H1 (cell line): ENCODE measurements around the gene UGGT1. TPM values are rescaled to one million over a fixed set of nuclear protein-coding genes. Genes with fewer than 3 reads are reported as not detected.

Source experiments
- CTCF ChIA-PET: fragments of 300-600 bp; sonication (Branson Sonifier 250); formaldehyde crosslinking; loops from one replicate; lab custom pipeline; 2021; ENCODE audit not compliant: partially characterized antibody; lab: Charles Lee
- POLR2A ChIA-PET: fragments of 300-600 bp; sonication (Branson Sonifier 250); formaldehyde crosslinking; loops from one replicate; lab custom pipeline; 2021; ENCODE audit warnings: inconsistent platforms; ENCODE audit not compliant: partially characterized antibody; lab: Charles Lee
- DNase-seq, 2 experiments: peaks; one replicate each; pipeline versions ENCODE4 v3.0.0 to v3.0.0-alpha.2; 2010 to 2022; ENCODE audit warnings: low spot score in 2 of 2, low read depth in 1 of 2, mixed read lengths in 1 of 2
- FAIRE-seq: peaks from 2 replicates; lab custom pipeline; 2011; peaks lifted over from hg19 to GRCh38; lab: Jason Lieb, UNC
- H2AFZ ChIP-seq: 2 replicates; pipeline ENCODE4 v1.8.1; 2012; ENCODE audit warnings: low read length, inconsistent platforms
- H2AK5ac ChIP-seq: 2 replicates; pipeline ENCODE4 v1.6.1; 2013; ENCODE audit warnings: low read depth, low read length
- H2BK120ac ChIP-seq: replicated peaks from 2 replicates; pipeline ENCODE3; 2013; ENCODE audit warnings: low read depth, low read length, inconsistent platforms
- H2BK12ac ChIP-seq: 2 replicates; pipeline ENCODE4 v1.6.1; 2013; ENCODE audit warnings: low read depth, low read length
- H2BK15ac ChIP-seq: 2 replicates; pipeline ENCODE4 v1.6.1; 2013; ENCODE audit warnings: low read length
- H2BK20ac ChIP-seq: 2 replicates; pipeline ENCODE4 v1.6.1; 2013; ENCODE audit warnings: low read length
- H2BK5ac ChIP-seq: 2 replicates; pipeline ENCODE4 v1.6.1; 2013; ENCODE audit warnings: low read depth, low read length
- H3K14ac ChIP-seq: 2 replicates; pipeline ENCODE4 v1.6.1; 2013; ENCODE audit warnings: inconsistent platforms; ENCODE audit not compliant: insufficient read length
- H3K18ac ChIP-seq: 2 replicates; pipeline ENCODE4 v1.6.1; 2013; ENCODE audit warnings: low read length; ENCODE audit errors: extremely low read depth
- H3K23ac ChIP-seq: 2 replicates; pipeline ENCODE4 v1.6.1; 2013; ENCODE audit warnings: inconsistent platforms; ENCODE audit not compliant: insufficient read length
- H3K23me2 ChIP-seq: 2 replicates; pipeline ENCODE4 v1.6.1; 2013; ENCODE audit warnings: low read depth, low read length
- H3K27ac ChIP-seq: 2 replicates; pipeline ENCODE4 v1.6.1; 2011; ENCODE audit warnings: low read depth, low read length, inconsistent platforms
- H3K27me3 ChIP-seq, 4 experiments: replicated peaks in 1 of 4; 1 replicate in 1 of 4; 2 replicates in 3 of 4; pipeline versions ENCODE4 v1.6.1 to v1.8.1; 2011 to 2013; ENCODE audit warnings: low read length in 3 of 4, mild to moderate bottlenecking in 3 of 4, inconsistent platforms in 2 of 4, mixed read lengths in 2 of 4, moderate library complexity in 1 of 4; ENCODE audit not compliant: control insufficient read depth in 3 of 4, insufficient read depth in 3 of 4; ENCODE audit errors: extremely low read depth in 1 of 4
- H3K36me3 ChIP-seq, 4 experiments: 2 replicates each; pipeline versions ENCODE4 v1.6.1 to v1.8.1; 2011 to 2013; ENCODE audit warnings: mild to moderate bottlenecking in 4 of 4, low read length in 3 of 4, moderate library complexity in 2 of 4, control low read depth in 1 of 4, inconsistent platforms in 1 of 4; ENCODE audit not compliant: insufficient read depth in 4 of 4, control insufficient read depth in 2 of 4
- H3K4ac ChIP-seq: replicated peaks from 2 replicates; pipeline ENCODE3; 2013; ENCODE audit warnings: low read length, low read depth, mixed read lengths, inconsistent platforms; ENCODE audit not compliant: insufficient read length
- H3K4me1 ChIP-seq, 4 experiments: replicated peaks in 1 of 4; 1 replicate in 1 of 4; 2 replicates in 3 of 4; pipeline versions ENCODE4 v1.6.1 to v1.8.1; 2011 to 2013; ENCODE audit warnings: low read length in 3 of 4, inconsistent platforms in 2 of 4, mixed read lengths in 1 of 4; ENCODE audit not compliant: insufficient read depth in 4 of 4, control insufficient read depth in 3 of 4
- H3K4me2 ChIP-seq, 2 experiments: 2 replicates each; pipeline versions ENCODE4 v1.6.1 to v1.8.1; 2011 to 2013; ENCODE audit warnings: low read depth in 2 of 2, low read length in 2 of 2, control low read depth in 1 of 2, inconsistent platforms in 1 of 2, mild to moderate bottlenecking in 1 of 2; ENCODE audit not compliant: insufficient read depth in 1 of 2
- H3K4me3 ChIP-seq, 4 experiments: fragments of 200-600, 300-600 bp in 1 of 4; sonication (generic), shearing (Covaris generic), sonication (Bioruptor Twin) in 1 of 4; 2 replicates each; pipeline versions ENCODE4 v1.5.1 to v1.8.1; 2011 to 2016; ENCODE audit warnings: low read length in 4 of 4, low read depth in 3 of 4, control low read depth in 2 of 4, inconsistent platforms in 2 of 4, mild to moderate bottlenecking in 2 of 4, mixed read lengths in 1 of 4, moderate library complexity in 1 of 4; ENCODE audit not compliant: insufficient read depth in 2 of 4; ENCODE audit errors: extremely low read depth in 1 of 4
- H3K56ac ChIP-seq: replicated peaks from 2 replicates; pipeline ENCODE3; 2013; ENCODE audit warnings: low read depth, mild to moderate bottlenecking, mixed read lengths, low read length, inconsistent platforms; ENCODE audit not compliant: insufficient read length
- H3K79me1 ChIP-seq: 2 replicates; pipeline ENCODE4 v1.6.1; 2013; ENCODE audit warnings: low read depth, low read length, control low read depth
- H3K79me2 ChIP-seq, 2 experiments: 2 replicates each; pipeline versions ENCODE4 v1.6.1 to v1.8.1; 2012 to 2013; ENCODE audit warnings: low read length in 2 of 2, mild to moderate bottlenecking in 2 of 2, inconsistent platforms in 1 of 2; ENCODE audit not compliant: insufficient read depth in 2 of 2, control insufficient read depth in 1 of 2
- H3K9ac ChIP-seq, 4 experiments: replicated peaks in 1 of 4; 1 replicate in 1 of 4; 2 replicates in 3 of 4; pipeline versions ENCODE4 v1.6.1 to v1.8.1; 2011 to 2013; ENCODE audit warnings: low read depth in 3 of 4, low read length in 3 of 4, control low read depth in 2 of 4, mild to moderate bottlenecking in 2 of 4, moderate library complexity in 2 of 4, inconsistent platforms in 1 of 4; ENCODE audit errors: extremely low read depth in 1 of 4
- H3K9me3 ChIP-seq, 2 experiments: 2 replicates each; pipeline versions ENCODE4 v1.6.1 to v1.8.1; 2012 to 2013; ENCODE audit warnings: mild to moderate bottlenecking in 2 of 2, moderate library complexity in 2 of 2, control low read depth in 1 of 2, inconsistent platforms in 1 of 2, low read depth in 1 of 2, low read length in 1 of 2, mixed read lengths in 1 of 2; ENCODE audit not compliant: insufficient read depth in 2 of 2
- H4K20me1 ChIP-seq, 2 experiments: replicated peaks in 1 of 2; 2 replicates each; pipeline versions ENCODE3 to v1.8.1; 2011 to 2013; ENCODE audit warnings: inconsistent platforms in 2 of 2, low read length in 2 of 2, mild to moderate bottlenecking in 1 of 2; ENCODE audit not compliant: insufficient read depth in 2 of 2, control insufficient read depth in 1 of 2
- H4K5ac ChIP-seq: 2 replicates; pipeline ENCODE4 v1.6.1; 2013; ENCODE audit warnings: low read length, low read depth, mixed read lengths, inconsistent platforms; ENCODE audit not compliant: insufficient read length
- H4K8ac ChIP-seq: 2 replicates; pipeline ENCODE4 v1.8.0; 2013; ENCODE audit warnings: mild to moderate bottlenecking, moderate library complexity, low read length, inconsistent platforms; ENCODE audit not compliant: insufficient read depth; ENCODE audit errors: extremely low read depth
- H4K91ac ChIP-seq: replicated peaks from 2 replicates; pipeline ENCODE3; 2013; ENCODE audit warnings: low read length, mixed read lengths, inconsistent platforms; ENCODE audit not compliant: insufficient read length
- BACH1 ChIP-seq: IDR thresholded peaks from 2 replicates; pipeline ENCODE4 v1.6.1; 2012; ENCODE audit warnings: low read length, improper control_type of control experiment
- CBX5 ChIP-seq: fragments of 300-800, 300-1000 bp; sonication (generic); IDR thresholded peaks from 2 replicates; pipeline ENCODE4 v1.7.1; 2016; ENCODE audit warnings: antibody characterized with exemption, low read length, low read depth
- CBX8 ChIP-seq: fragments of 300-800, 300-1000 bp; sonication (generic); IDR thresholded peaks from 2 replicates; pipeline ENCODE4 v1.7.1; 2016; ENCODE audit warnings: low read depth, low read length, borderline replicate concordance
- CREB1 ChIP-seq: IDR thresholded peaks from 2 replicates; pipeline ENCODE4 v1.6.1; 2012; ENCODE audit warnings: inconsistent platforms
- CTBP2 ChIP-seq: IDR thresholded peaks from 2 replicates; pipeline ENCODE4 v1.7.0; 2011; ENCODE audit warnings: borderline replicate concordance, mild to moderate bottlenecking, moderate library complexity, mixed read lengths, low read length; ENCODE audit not compliant: insufficient read depth, insufficient read length
- EZH2 ChIP-seq: fragments of 200-600 bp; sonication (generic); IDR thresholded peaks from 2 replicates; pipeline ENCODE4 v1.7.1; 2012; ENCODE audit warnings: low read depth, mild to moderate bottlenecking, moderate library complexity, low read length, inconsistent platforms; ENCODE audit not compliant: severe bottlenecking
- JUN ChIP-seq: IDR thresholded peaks from 2 replicates; pipeline ENCODE4 v1.6.1; 2011; ENCODE audit warnings: low read depth, mild to moderate bottlenecking, improper control_type of control experiment, low read length
- NRF1 ChIP-seq: IDR thresholded peaks from 2 replicates; pipeline ENCODE4 v1.6.1; 2011; ENCODE audit warnings: mild to moderate bottlenecking, low read depth, low read length, improper control_type of control experiment
- POLR2AphosphoS5 ChIP-seq: IDR thresholded peaks from 2 replicates; pipeline ENCODE4 v1.6.1; 2011; ENCODE audit warnings: low read depth, low read length
- RFX5 ChIP-seq: IDR thresholded peaks from 2 replicates; pipeline ENCODE4 v1.6.1; 2011; ENCODE audit warnings: low read depth, low read length, improper control_type of control experiment, borderline replicate concordance
- SIN3A ChIP-seq, 2 experiments: IDR thresholded peaks in 1 of 2; conservative IDR thresholded peaks in 1 of 2; 2 replicates each; pipeline ENCODE4 v1.6.1; 2011 to 2012; ENCODE audit warnings: low read length in 2 of 2, improper control_type of control experiment in 1 of 2, low read depth in 1 of 2, mild to moderate bottlenecking in 1 of 2
- YY1 ChIP-seq: IDR thresholded peaks from 2 replicates; pipeline ENCODE4 v1.6.1; 2011; ENCODE audit warnings: low read depth, mild to moderate bottlenecking, low read length
- WGBS, 2 experiments: shearing (Covaris generic) in 1 of 2; methylation state at CpG; one replicate each; pipeline versions ENCODE4 v1.1.6 to v1.1.7; 2013 to 2015; ENCODE audit warnings: low lambda C conversion rate in 2 of 2, mixed read lengths in 2 of 2, inconsistent platforms in 1 of 2, low coverage in 1 of 2, missing lambda C conversion rate in 1 of 2; ENCODE audit not compliant: insufficient replicate concordance in 2 of 2, insufficient coverage in 1 of 2, insufficient read length in 1 of 2; ENCODE audit errors: extremely low coverage in 1 of 2, missing lambda C conversion rate in 1 of 2; 5-methylcytosine and 5-hydroxymethylcytosine counted together
- polyA plus RNA-seq, 7 experiments: library from polyadenylated mRNA; depleted of rRNA in 3 of 7; stranded (reverse) in 5 of 7; unstranded in 2 of 7; fragments of >200 nt in 5 of 7; fragments of 200-250 nt in 2 of 7; gene quantifications; 1 replicate in 5 of 7; 2 replicates in 1 of 7; 4 replicates in 1 of 7; pipeline versions ENCODE4 v1.2.1 to v1.2.3, GENCODE V29; 2011 to 2013; ENCODE audit warnings: missing spikeins in 2 of 7, mixed read lengths in 2 of 7
- total RNA-seq: library from RNA; stranded (reverse); fragmentation: NEBNext Ultra II Directional; extraction: Animal tissue kit (Norgen Biotek cat#: 25700); gene quantifications from 2 replicates; pipeline ENCODE4 v1.2.1, GENCODE V29; 2021
- TF ChIP-seq, protein P1 (sequence below): IDR thresholded peaks from 2 replicates; pipeline ENCODE4 v1.6.1; 2012; ENCODE audit warnings: low read length, inconsistent platforms

Gene UGGT1
- total and polyA plus RNA-seq, 2 of the 8 experiments (the other 6 are each of a cell fraction or from before 2014, with no cell fraction given), result 14.9 to 57.3 TPM

GRCh38 chr2:128202791-128203190 is 111.8 kb downstream of the UGGT1 start:
- no peak overlapping the region for H3K4me2 ChIP-seq
- peaks cover 0 to 5% of the 10 kb centered on the region in 2 experiments; a peak in 1 of 4 replicates for H3K9me3 ChIP-seq
- H2BK120ac ChIP-seq, result no peak overlapping the region
- ChIA-PET CTCF (interaction anchor here (1.2 to 1.9 kb wide), 2 partner anchors 30 to 106 kb away, joined by 3 to 6 read pairs; no protein-coding TSS in a partner anchor), POLR2A (no interaction called here)
- no peak overlapping the region for H3K4ac ChIP-seq
- H4K5ac ChIP-seq, result no peak overlapping the region
- no peaks in the 10 kb centered on the region for H3K4me1 ChIP-seq
- H2AFZ ChIP-seq, result no peak overlapping the region
- no peak overlapping the region for H3K18ac ChIP-seq
- FAIRE-seq (no peak), DNase-seq (no peak)
- no peak overlapping the region for H4K8ac ChIP-seq
- H3K9ac ChIP-seq, result no peak overlapping the region
- no peak overlapping the region for H2BK15ac ChIP-seq
- H3K14ac ChIP-seq, result no peak overlapping the region
- H3K23ac ChIP-seq, result no peak overlapping the region
- no peak overlapping the region for H4K91ac ChIP-seq
- no peaks in the 10 kb centered on the region for H3K23me2 ChIP-seq
- H2BK20ac ChIP-seq, result no peak overlapping the region
- no peak overlapping the region for H3K56ac ChIP-seq
- H2BK5ac ChIP-seq, result no peak overlapping the region
- H3K27me3 ChIP-seq, result no peaks in the 10 kb centered on the region
- H2AK5ac ChIP-seq, result no peak overlapping the region
- H4K20me1 ChIP-seq, result no peaks in the 10 kb centered on the region
- H3K79me2 ChIP-seq, result no peaks in the 10 kb centered on the region
- H3K79me1 ChIP-seq, result no peaks in the 10 kb centered on the region
- 88% methylated on average over 1 of the region's 1 CpG; no CpG with 5 or more reads in 1 of the 2 experiments for WGBS, 2 experiments
- no peak overlapping the region for H3K4me3 ChIP-seq
- no peak overlapping the region for H3K27ac ChIP-seq
- H2BK12ac ChIP-seq, result no peak overlapping the region
- no peaks in the 10 kb centered on the region for H3K36me3 ChIP-seq
- no peak for TF ChIP-seq NRF1
- no peak for TF ChIP-seq EZH2
- no peak for TF ChIP-seq CBX5
- no peak for TF ChIP-seq YY1
- TF ChIP-seq SIN3A (conservative IDR thresholded peaks at IDR 0.05 in 1 of 2, IDR thresholded peaks at IDR 0.05 in 1 of 2; ENCODE audit: low read depth in 1 of 2, low read length in 2 of 2), result no peak
- TF ChIP-seq, protein P1, sequence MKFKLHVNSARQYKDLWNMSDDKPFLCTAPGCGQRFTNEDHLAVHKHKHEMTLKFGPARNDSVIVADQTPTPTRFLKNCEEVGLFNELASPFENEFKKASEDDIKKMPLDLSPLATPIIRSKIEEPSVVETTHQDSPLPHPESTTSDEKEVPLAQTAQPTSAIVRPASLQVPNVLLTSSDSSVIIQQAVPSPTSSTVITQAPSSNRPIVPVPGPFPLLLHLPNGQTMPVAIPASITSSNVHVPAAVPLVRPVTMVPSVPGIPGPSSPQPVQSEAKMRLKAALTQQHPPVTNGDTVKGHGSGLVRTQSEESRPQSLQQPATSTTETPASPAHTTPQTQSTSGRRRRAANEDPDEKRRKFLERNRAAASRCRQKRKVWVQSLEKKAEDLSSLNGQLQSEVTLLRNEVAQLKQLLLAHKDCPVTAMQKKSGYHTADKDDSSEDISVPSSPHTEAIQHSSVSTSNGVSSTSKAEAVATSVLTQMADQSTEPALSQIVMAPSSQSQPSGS, result no peak
- TF ChIP-seq CBX8, result no peak
- no peak for TF ChIP-seq BACH1
- no peak for TF ChIP-seq CREB1
- no peak for TF ChIP-seq JUN
- TF ChIP-seq CTBP2, result no peak
- no peak for TF ChIP-seq RFX5
- no peak for TF ChIP-seq POLR2AphosphoS5
